Tongue (tissue), 2 donors: ENCODE results near the gene ADCY9. TPM values are rescaled to one million over a fixed set of nuclear protein-coding genes. Genes with fewer than 3 reads are reported as not detected.
A peak's percentile ranks its signal among the peaks of the same experiment; 100 is the strongest.

Source experiments
- DNase-seq: peaks from one replicate; pipeline ENCODE4 v3.0.0-alpha.2; 2015
- total RNA-seq: library from RNA; depleted of rRNA; stranded (reverse); fragments of >200 nt; gene quantifications from one replicate; pipeline ENCODE4 v1.2.3, GENCODE V29; 2014

Gene ADCY9
- total RNA-seq, 1 donor from 2014 or later = 28.1 TPM

DNA sequence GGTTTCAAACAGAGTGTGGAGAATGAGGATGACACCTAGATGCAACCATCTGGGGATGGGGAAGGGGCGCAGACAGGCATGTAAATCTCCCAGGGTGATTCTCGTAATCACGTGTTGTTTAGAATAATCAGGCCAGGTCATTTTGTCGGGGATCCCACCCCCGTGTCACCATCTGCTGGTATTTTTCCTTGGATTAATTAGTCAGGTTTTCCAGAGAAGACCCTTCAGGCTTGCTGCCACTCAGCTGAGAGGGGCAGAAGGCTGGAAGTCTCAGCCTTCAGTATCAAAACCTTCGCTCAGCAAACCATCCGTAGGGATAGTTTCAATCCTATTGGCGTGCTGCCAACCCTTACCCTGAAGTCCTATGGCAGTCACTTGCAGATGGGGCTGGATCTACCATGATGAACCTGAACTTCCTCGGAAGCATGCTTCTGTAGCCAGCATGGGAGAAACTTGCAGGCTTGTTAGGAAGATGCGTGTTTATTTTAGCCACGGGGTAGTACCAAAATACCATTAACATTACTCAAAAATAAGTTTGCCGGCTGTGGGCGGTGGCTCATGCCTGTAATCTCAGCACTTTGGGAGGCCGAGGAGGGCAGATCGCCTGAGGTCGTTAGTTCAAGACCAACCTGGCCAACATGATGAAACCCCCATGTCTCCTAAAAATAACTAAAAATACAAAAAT lies 7.5 kb upstream of the ADCY9 start:
- no peak for DNase-seq

DNA sequence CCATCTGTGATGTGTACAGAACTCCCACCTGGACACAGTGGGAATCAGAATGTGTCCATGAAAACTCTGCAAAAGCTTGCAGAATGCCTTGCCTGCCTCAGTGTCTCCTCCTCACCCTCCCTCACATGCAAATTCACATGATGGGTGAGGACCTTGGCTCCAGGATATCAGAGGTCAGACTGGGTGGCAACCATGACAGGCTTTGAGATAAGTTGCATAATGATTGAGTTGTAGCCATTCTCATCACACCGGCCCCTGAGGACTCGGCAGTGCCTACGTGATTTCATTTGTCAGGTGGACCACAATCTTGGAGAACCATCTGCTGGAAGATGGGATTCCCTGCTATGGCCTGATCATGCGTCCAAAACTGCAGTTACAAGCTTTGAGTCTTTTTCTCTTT lies 3.9 kb upstream of the ADCY9 start:
- no peak for DNase-seq

DNA sequence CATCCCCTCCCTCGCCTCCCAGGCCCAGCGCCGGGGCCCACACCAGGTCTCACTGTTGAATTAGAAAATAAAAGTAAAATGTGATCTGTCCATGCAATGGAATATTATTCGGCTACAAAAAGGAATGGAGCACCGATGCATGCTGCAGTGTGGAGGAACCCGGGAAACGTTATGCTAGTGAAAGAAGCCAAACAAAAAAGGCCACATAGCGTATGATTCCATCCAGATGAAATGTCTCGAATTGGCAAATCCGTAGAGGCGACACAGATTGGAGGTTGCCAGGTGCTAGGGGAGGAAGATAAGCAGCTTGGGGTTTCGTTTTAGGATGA lies 972 bp upstream of the ADCY9 start:
- no peak for DNase-seq

- no peak for DNase-seq
These were observed 308 bp downstream of the ADCY9 start for GRCh38 chr16:4115949-4116318.

DNA sequence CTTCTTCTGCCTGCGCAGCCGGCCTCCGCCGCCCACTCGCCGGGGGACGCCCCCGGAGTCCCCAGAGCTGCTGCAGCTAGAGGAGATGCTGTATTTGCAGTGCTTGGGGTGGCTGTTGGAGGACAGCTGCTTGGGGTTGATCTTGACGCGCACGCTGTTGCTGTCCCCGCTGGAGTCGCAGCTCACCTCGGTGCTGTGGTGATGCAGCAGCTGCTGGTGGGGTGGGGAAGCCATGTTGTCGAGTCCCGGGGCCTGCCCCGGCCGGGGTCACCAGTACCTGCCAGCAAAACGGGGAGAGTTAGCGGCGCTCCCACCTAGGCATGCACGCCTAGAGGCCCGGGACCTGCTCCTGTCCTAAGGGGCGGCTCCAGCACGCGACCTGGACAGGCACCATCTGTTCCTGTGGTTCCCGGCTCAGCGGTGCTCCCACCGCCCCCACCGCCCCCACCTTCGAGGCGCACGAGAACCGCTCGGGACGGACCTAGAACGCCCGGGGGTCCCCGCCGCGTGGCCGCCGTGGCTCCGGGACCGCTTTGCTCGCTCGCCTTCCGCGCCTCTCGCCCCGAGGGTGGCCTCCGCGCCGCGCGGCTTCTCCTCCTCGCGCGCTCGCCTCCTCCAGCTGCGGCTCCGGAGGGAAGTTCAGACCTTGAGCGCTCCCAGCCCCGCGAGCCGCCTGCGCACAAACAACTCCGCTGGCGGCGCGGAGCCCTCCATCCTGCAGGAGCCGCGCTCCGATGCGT lies 863 bp downstream of the ADCY9 start:
- DNase-seq = peak; percentile 75

- no peak for DNase-seq
These were observed 1.7 kb downstream of the ADCY9 start for GRCh38 chr16:4114257-4115208.

DNA sequence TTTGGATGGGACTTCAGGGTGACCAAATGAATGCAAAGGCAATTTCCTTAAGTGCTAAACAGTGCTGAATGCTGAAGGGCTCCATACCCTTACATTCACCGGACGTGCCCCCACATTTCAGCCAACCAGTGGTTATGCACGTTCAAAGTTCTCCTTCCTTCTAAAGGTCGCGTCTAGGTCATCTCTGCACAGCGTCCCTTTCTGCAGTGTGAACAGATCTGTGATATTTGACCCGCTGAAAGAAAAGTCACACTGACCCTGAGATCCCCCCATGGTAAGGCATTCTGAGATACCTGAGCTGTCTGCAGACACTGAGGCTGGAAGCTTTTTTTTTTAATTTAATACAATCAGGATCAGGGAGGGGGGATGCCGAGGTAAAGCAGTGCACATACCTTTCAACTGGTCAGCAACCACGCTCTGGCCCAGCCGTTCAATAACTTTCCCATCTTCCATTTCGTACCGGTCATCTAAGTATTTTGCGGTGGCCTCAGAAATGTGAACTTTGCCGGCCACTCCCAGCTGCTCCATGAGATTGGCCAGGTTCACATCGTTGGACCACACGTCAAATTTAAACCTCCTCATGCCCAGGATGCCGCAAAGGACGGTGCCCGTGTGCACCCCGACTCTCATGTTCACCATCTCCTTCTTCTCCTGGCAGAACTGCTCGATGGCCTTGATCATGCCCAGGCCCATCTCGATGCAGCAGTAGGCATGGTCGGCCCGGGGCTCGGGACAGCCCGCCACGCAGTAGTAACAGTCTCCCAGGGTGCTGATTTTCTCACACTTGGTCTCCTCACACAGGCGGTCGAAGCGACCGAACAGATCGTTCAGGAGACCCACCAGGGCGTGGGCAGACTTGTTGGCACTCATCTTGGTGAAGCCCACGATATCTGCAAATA lies 2.6 kb downstream of the ADCY9 start:
- DNase-seq = no peak

DNA sequence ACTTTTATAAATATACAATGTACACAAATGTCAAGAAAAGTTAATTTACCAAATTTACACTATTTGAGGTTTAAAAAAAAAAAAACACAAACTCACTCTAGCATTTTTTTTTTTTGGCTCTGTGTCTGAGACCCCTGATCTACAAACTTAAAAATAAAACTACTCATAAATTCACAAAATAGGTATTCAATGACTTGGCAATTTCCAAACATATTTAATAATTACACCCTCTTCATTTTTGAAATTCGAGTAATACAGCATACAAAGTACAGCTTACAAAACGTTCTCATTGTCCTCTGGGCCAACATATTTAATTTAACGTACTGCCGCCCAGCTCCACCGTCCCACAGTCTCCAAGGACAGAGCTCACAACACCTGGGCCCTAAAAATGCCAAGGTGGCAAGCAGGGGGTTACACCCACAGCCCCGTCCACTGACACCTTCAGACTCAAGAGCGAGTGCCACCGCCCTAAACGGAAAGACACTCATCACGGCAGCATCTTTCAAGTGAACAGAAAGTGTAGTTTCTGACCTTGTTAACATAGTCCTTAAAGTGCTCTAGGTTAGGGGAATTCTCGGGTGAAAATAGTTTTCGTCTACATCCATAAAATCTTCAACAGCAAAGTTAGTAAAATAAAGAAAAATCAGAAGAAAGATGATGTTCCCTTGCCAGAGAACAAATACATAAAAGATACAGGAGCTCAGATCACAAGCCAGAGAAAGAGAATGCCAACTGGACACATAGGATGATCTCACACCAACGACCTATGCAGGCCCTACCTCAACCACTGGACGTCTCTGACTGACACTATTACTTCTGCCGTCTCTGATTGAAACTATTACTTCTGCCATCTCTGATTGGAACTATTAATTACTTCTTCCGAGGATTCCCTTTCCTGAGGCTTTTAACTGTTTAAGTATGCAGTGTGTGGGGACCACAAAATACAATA lies 4.2 kb downstream of the ADCY9 start:
- no peak for DNase-seq

DNA sequence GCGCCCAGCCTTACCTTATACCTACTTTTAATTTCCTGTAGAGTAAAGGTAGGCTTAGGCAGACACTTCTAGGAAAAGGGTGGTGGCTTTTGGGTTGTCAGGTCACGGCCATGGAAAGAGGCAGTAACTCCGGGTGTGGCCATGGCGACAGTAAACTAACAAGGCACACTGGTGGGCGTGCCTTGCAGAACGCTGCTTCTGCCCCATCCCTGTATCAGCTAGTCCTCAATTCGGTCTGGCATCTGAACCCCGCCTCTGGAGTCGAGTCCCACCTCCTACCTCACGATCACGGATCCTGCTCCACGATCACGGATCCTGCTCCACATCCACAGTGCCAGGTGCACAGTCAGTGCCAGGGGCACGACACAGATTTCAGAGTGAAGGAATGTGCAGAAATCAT lies 5.6 kb downstream of the ADCY9 start:
- DNase-seq = no peak

- no peak for DNase-seq
These were observed 6.2 kb downstream of the ADCY9 start for GRCh38 chr16:4110065-4110464.

GRCh38 chr16:4109250-4109736 lies 6.9 kb downstream of the ADCY9 start:
- DNase-seq = no peak

GRCh38 chr16:4106516-4106915 lies 9.7 kb downstream of the ADCY9 start:
- DNase-seq = no peak

DNA sequence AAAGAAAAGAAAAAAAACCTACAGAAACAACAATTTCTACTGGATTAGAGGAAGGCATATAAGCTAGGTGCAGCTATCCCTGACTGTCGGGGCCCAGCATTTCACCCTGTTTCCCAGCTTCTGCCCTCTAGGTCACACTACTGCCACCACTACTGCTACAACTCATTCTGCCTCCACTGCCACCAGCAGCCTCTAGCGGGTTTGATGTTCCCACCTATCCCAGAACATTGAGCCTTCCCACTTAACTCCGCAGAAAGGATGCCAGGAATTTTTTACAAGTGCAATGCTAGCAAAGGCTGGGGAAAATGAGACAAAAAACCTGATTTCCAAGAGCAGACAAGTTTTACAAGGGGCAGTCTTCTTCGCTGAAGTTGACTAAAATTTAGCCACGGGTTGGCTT lies 10.4 kb downstream of the ADCY9 start:
- no peak for DNase-seq

- no peak for DNase-seq
These were observed 12.5 kb downstream of the ADCY9 start for GRCh38 chr16:4103745-4104144.

GRCh38 chr16:4101421-4102219 lies 14.6 kb downstream of the ADCY9 start:
- DNase-seq = no peak

DNA sequence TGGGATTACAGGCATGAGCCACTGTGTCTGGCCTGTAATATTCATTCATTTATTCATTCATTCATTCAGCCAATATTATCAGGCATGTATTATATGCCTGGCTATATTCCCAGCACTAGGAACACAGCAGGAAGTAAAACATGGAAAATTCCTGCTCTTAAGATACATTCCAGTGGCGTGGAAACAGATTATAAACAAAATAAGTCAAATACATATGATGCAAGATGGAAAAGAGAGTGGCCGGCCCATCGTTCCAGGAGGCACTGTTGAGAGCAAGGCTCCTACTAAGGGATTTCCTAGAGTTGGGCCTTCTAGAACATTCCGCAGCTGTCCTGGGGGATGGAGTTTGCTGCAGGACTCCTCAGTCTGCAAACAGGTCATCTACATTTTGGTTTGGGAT lies 17.7 kb downstream of the ADCY9 start:
- no peak for DNase-seq

DNA sequence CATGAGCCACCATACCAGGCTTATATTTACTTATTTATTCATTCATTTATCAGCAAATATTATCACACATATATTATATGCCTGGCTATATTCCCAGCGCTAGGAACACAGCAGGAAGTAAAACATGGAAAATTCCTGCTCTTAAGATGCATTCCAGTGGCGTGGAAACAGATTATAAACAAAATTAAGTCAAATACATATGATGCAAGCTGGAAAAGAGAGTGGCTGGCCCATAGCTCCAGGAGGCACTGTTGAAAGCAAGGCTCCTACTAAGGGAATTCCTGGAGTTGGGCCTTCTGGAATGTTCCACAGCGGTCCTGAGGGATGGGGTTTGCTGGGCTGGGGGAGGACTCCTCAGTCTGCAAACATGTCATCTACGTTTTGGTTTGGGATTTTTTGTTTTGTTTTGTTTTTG lies 18.4 kb downstream of the ADCY9 start:
- no peak for DNase-seq

- DNase-seq = no peak
These were observed 19.7 kb downstream of the ADCY9 start for GRCh38 chr16:4096509-4096908.

DNA sequence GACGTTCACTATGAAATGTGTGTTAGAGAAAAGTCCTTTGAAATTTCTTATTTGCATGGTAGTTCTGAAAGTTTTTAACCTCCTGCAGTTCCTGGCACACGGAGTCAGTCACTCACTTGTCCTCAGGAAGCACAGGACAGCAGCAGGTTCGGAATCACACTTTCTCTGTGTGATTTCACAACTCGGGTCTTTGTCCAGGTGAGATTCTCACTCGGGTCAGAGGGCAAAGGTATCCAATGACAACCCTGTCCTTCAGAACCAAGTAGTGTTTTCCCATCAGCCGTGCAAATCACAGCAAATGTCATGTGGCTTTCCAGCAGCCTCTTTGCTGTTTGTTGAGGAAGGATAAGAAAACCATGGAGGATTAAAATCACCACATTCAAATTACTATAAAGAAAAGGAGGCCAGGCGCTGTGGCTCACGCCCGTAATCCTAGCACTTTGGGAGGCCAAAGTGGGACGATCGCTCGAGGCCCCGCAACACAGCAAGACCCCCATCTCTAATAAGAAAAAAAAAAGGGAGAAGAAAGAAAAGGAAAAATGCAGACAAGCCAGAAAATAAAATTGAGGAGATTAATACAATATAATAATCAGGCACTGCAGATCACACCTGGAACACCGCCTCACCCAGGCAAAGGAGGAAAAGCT lies 22.0 kb downstream of the ADCY9 start:
- no peak for DNase-seq
